ENCODE results near the gene HOXD1.

The HOXD1 gene

GRCh38 chr2:176154576-176155252 lies 33.8 kb upstream of the HOXD1 start:
- no peak for DNase-seq

- DNase-seq: no peak
These were observed 33.0 kb upstream of the HOXD1 start for GRCh38 chr2:176155356-176156044.

GRCh38 chr2:176156301-176156806 lies 32.1 kb upstream of the HOXD1 start:
- DNase-seq: no peak

GRCh38 chr2:176156807-176157498 lies 31.5 kb upstream of the HOXD1 start, which contains the start of gene HOXD3:
HOXD3 (plus strand) TSS chr2:176157307; CDS start chr2:176169115, 11,808 bp downstream.
- DNase-seq: no peak

GRCh38 chr2:176157499-176158185 lies 30.8 kb upstream of the HOXD1 start:
- DNase-seq: no peak

GRCh38 chr2:176158186-176158591 lies 30.3 kb upstream of the HOXD1 start:
- DNase-seq: no peak

- no peak for DNase-seq
These were observed 29.4 kb upstream of the HOXD1 start for GRCh38 chr2:176158855-176159662.

- DNase-seq: no peak
These were observed 28.7 kb upstream of the HOXD1 start for GRCh38 chr2:176159663-176160250.

GRCh38 chr2:176160251-176160985 lies 28.1 kb upstream of the HOXD1 start:
- no peak for DNase-seq

GRCh38 chr2:176160986-176161824 lies 27.3 kb upstream of the HOXD1 start:
- no peak for DNase-seq

GRCh38 chr2:176161825-176162626 lies 26.4 kb upstream of the HOXD1 start:
- DNase-seq: no peak

GRCh38 chr2:176162911-176163671 lies 25.4 kb upstream of the HOXD1 start:
- no peak for DNase-seq

GRCh38 chr2:176163672-176164056 lies 24.8 kb upstream of the HOXD1 start:
- DNase-seq: no peak

GRCh38 chr2:176164201-176164600 lies 24.3 kb upstream of the HOXD1 start:
- no peak for DNase-seq

GRCh38 chr2:176164611-176165369 lies 23.7 kb upstream of the HOXD1 start:
- DNase-seq: no peak

GRCh38 chr2:176165370-176166050 lies 23.0 kb upstream of the HOXD1 start:
- DNase-seq: no peak

GRCh38 chr2:176166272-176166671 lies 22.2 kb upstream of the HOXD1 start:
- no peak for DNase-seq
